Gastrocnemius medialis (tissue), 4 donors: ENCODE data around the gene VSIG8. TPM values are rescaled to one million over a fixed set of nuclear protein-coding genes. Genes with fewer than 3 reads are reported as not detected.
A peak's percentile ranks its signal among the peaks of the same experiment; 100 is the strongest.

ENCODE experiments used
- ATAC-seq, 2 donors: fragments of 150-250 bp; one replicate each; pipeline ENCODE4 v1.9.1; 2016
- DNase-seq, 2 donors: peaks; one replicate each; pipeline ENCODE4 v3.0.0-alpha.2; 2019
- H3K27ac ChIP-seq, 4 donors: fragments of 200-600 bp; sonication (generic); 1 replicate in 1 of 4; 2 replicates in 3 of 4; pipeline ENCODE4 v1.5.1; 2016 to 2018; ENCODE audit warnings: mild to moderate bottlenecking in 2 of 4, moderate library complexity in 1 of 4
- H3K27me3 ChIP-seq, 3 donors: fragments of 200-600 bp; sonication (generic) in 2 of 3; 1 replicate in 1 of 3; 2 replicates in 2 of 3; pipeline versions ENCODE4 v1.5.1 to v1.6.0; 2016 to 2019; ENCODE audit warnings: mild to moderate bottlenecking in 1 of 3, moderate library complexity in 1 of 3
- H3K36me3 ChIP-seq, 2 donors: fragments of 200-600 bp; sonication (generic) in 1 of 2; one replicate each; pipeline ENCODE4 v1.5.1; 2017 to 2018
- H3K4me1 ChIP-seq, 2 donors: fragments of 200-600 bp; sonication (generic) in 1 of 2; one replicate each; pipeline ENCODE4 v1.5.1; 2016 to 2017; ENCODE audit warnings: mild to moderate bottlenecking in 2 of 2
- H3K4me3 ChIP-seq, 4 donors: fragments of 200-600 bp; sonication (generic) in 3 of 4; 1 replicate in 1 of 4; 2 replicates in 3 of 4; pipeline ENCODE4 v1.5.1; 2016 to 2019; ENCODE audit warnings: mild to moderate bottlenecking in 2 of 4
- H3K9me3 ChIP-seq, 3 donors: fragments of 200-600 bp; sonication (generic) in 2 of 3; 1 replicate in 1 of 3; 2 replicates in 2 of 3; pipeline ENCODE4 v1.5.1; 2016 to 2019
- POLR2A ChIP-seq, 2 donors: fragments of 450-650 bp; IDR thresholded peaks; one replicate each; pipeline ENCODE4 v1.6.1; 2017; ENCODE audit warnings: antibody characterized with exemption in 2 of 2, mild to moderate bottlenecking in 2 of 2, moderate library complexity in 2 of 2
- in situ Hi-C, 4 donors: fragments of 200-750 bp; cut with MboI; loops; one replicate each; pipeline versions ENCODE4 v1.15.0 to v1.8.0; 2017; ENCODE audit warnings: low sequenced_read_pairs in 4 of 4
- intact Hi-C: fragments of 100-400 bp; cut with DNase I; formaldehyde crosslinking; loops from one replicate; pipeline ENCODE4 v1.15.1; 2023; ENCODE audit warnings: low total_unique reads
- total RNA-seq, 4 donors: library from RNA; depleted of rRNA; stranded (reverse); fragments of >200 nt; gene quantifications; one replicate each; pipeline versions ENCODE4 v1.1.0 to v1.2.3, GENCODE V29; 2016
- TF ChIP-seq, protein P1 (sequence below), 5 experiments: fragments of 450-650 bp in 3 of 5; fragments of 200-600 bp in 2 of 5; sonication (generic) in 2 of 5; IDR thresholded peaks in 4 of 5; conservative IDR thresholded peaks in 1 of 5; 1 replicate in 4 of 5; 2 replicates in 1 of 5; pipeline ENCODE4 v1.5.1; 2016 to 2019; ENCODE audit warnings: antibody characterized with exemption in 5 of 5, mild to moderate bottlenecking in 3 of 5, moderate library complexity in 3 of 5

VSIG8 gene
- total RNA-seq, 4 donors from 2014 or later = not detected

DNA sequence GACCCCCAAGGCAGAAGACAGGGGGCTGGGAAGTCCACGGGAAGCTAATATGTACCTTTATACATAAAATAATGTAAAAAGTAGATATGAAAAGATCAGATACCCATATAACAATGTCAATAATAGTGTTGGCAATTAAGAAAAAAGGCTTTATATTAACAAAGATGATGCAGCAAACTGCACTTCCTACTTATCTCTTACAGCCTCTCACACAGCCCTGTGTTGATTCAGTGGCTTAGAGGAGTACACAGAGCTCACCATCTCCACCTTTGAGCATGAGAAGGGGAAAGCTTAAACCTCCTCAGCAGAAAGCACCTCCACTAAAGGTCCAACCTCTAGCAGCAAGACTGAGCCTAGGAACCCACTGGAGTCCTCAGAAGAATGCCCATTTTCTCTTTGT is 7.2 kb upstream of the VSIG8 start:
- no peaks in the 10 kb centered on the region for H3K9me3 ChIP-seq
- in situ Hi-C loops = no loop called here
- no peak for ATAC-seq

DNA sequence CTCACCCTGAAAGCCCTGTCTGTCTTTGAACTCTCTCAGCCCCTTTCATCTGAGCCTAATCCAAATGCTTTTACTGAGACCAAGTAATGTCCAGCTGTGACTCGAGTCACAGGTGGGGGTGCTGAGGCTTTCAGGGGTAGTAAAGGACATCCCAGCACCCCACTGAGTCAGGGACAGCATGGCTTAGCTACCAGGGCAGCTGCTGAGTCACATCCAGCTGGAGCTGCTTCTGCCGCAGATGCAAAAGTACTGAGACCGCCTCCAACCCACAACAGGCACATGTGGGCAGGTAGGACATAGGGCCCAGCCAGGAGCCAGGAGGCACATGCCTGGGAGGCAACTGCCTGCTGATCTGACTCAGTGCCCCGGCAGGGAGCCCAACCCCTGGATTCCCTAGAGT is 6.7 kb upstream of the VSIG8 start:
- peaks cover 0 to 7% of the 10 kb centered on the region in 2 donors for H3K4me1 ChIP-seq
- peaks cover 0 to 11% (median 0%) of the 10 kb centered on the region in 3 donors for H3K27me3 ChIP-seq
- H3K36me3 ChIP-seq = no peaks in the 10 kb centered on the region
- no peaks in the 10 kb centered on the region for H3K9me3 ChIP-seq
- in situ Hi-C loops (no loop called here), intact Hi-C loops (no loop called here)
- no peak for ATAC-seq
- TF ChIP-seq, protein P1, sequence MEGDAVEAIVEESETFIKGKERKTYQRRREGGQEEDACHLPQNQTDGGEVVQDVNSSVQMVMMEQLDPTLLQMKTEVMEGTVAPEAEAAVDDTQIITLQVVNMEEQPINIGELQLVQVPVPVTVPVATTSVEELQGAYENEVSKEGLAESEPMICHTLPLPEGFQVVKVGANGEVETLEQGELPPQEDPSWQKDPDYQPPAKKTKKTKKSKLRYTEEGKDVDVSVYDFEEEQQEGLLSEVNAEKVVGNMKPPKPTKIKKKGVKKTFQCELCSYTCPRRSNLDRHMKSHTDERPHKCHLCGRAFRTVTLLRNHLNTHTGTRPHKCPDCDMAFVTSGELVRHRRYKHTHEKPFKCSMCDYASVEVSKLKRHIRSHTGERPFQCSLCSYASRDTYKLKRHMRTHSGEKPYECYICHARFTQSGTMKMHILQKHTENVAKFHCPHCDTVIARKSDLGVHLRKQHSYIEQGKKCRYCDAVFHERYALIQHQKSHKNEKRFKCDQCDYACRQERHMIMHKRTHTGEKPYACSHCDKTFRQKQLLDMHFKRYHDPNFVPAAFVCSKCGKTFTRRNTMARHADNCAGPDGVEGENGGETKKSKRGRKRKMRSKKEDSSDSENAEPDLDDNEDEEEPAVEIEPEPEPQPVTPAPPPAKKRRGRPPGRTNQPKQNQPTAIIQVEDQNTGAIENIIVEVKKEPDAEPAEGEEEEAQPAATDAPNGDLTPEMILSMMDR (IDR thresholded peaks at IDR 0.05 in 4 of 5, conservative IDR thresholded peaks at IDR 0.05 in 1 of 5) = no peak
- no peak for TF ChIP-seq POLR2A (IDR thresholded peaks at IDR 0.05)
- no peak for DNase-seq
- H3K27ac ChIP-seq = no peak overlapping the region
- H3K4me3 ChIP-seq = no peak overlapping the region

More for the DNA sequence above, 7.2 kb upstream of the VSIG8 start:
- H3K27me3 ChIP-seq = peaks cover 0 to 11% (median 0%) of the 10 kb centered on the region in 3 donors
- no peak overlapping the region for H3K27ac ChIP-seq
- peaks cover 0 to 7% of the 10 kb centered on the region in 2 donors for H3K4me1 ChIP-seq
- intact Hi-C loops = no loop called here
- H3K4me3 ChIP-seq = no peak overlapping the region
- TF ChIP-seq POLR2A (IDR thresholded peaks at IDR 0.05) = no peak
- TF ChIP-seq, protein P1 (IDR thresholded peaks at IDR 0.05 in 4 of 5, conservative IDR thresholded peaks at IDR 0.05 in 1 of 5) = no peak
- H3K36me3 ChIP-seq = no peaks in the 10 kb centered on the region
- DNase-seq = no peak

DNA sequence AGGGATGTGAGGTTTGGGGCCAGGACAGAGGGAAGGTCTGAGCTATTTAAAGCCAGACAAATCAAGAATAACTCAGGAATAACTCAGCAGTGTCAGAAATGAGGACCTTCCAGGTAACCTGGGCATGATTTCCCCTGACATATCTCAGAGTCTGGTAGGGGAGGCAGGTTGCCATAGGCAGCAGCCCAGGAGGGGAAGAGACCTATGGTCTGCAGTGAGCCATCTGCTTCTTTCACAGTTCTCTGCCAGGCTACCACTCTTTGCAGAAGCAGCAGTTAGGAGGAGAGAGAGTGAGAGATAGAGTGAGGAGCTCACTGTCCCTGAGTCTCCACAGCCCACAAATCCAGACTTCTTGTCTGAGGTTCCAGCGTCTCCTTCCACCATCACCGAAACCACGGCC is 6.3 kb upstream of the VSIG8 start:
- intact Hi-C loops = no loop called here
- Histone ChIP-seq H3K9me3 (no peaks in the 10 kb centered on the region), H3K4me1 (peaks cover 0 to 7% of the 10 kb centered on the region in 2 donors), H3K27me3 (peaks cover 0 to 11% (median 0%) of the 10 kb centered on the region in 3 donors), H3K36me3 (no peaks in the 10 kb centered on the region), H3K4me3 (no peak overlapping the region), H3K27ac (no peak overlapping the region)
- ATAC-seq (no peak), DNase-seq (no peak)
- in situ Hi-C loops = no loop called here
- TF ChIP-seq POLR2A (IDR thresholded peaks at IDR 0.05) = no peak
- TF ChIP-seq, protein P1 (IDR thresholded peaks at IDR 0.05 in 4 of 5, conservative IDR thresholded peaks at IDR 0.05 in 1 of 5) = no peak

DNA sequence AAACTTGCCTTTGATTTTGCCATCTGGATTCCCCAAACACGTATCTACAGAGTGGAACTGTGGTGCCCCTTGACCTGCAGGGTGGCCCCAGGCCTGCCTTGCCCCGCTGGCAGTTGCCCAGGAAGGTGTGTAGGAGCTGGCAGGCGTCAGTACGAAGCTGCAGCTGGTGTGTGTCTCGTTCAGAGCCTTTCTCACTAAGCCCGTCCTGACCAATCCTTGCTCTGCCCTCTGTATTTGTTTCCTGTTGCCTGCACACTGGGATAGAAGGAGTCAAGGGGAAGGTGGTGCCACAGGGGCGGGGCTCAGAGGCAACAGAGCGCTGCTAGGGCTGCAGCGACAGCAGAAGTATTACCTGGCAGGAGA is 5.2 kb upstream of the VSIG8 start:
- H3K36me3 ChIP-seq = no peaks in the 10 kb centered on the region
- no peak overlapping the region for H3K27ac ChIP-seq
- H3K4me3 ChIP-seq = no peak overlapping the region
- no peak for DNase-seq
- H3K9me3 ChIP-seq = no peaks in the 10 kb centered on the region
- peaks cover 0 to 7% of the 10 kb centered on the region in 2 donors for H3K4me1 ChIP-seq
- peak in 1 of 2 donors; percentile 26 for ATAC-seq
- peaks cover 0 to 11% (median 0%) of the 10 kb centered on the region in 3 donors for H3K27me3 ChIP-seq
- in situ Hi-C loops (no loop called here), intact Hi-C loops (no loop called here)
- TF ChIP-seq, protein P1 (IDR thresholded peaks at IDR 0.05 in 4 of 5, conservative IDR thresholded peaks at IDR 0.05 in 1 of 5) = no peak
- no peak for TF ChIP-seq POLR2A (IDR thresholded peaks at IDR 0.05)
